ENCODE data around the gene TSPAN4. TPM values are rescaled to one million over a fixed set of nuclear protein-coding genes. Genes with fewer than 3 reads are reported as not detected.
A peak's percentile ranks its signal among the peaks of the same experiment; 100 is the strongest.

TSPAN4 gene
- total and polyA plus RNA-seq, 2 of the 13 experiments (the other 11 are each of a cell fraction or from before 2014, with no cell fraction given): 31.7 to 68.3 TPM

DNA sequence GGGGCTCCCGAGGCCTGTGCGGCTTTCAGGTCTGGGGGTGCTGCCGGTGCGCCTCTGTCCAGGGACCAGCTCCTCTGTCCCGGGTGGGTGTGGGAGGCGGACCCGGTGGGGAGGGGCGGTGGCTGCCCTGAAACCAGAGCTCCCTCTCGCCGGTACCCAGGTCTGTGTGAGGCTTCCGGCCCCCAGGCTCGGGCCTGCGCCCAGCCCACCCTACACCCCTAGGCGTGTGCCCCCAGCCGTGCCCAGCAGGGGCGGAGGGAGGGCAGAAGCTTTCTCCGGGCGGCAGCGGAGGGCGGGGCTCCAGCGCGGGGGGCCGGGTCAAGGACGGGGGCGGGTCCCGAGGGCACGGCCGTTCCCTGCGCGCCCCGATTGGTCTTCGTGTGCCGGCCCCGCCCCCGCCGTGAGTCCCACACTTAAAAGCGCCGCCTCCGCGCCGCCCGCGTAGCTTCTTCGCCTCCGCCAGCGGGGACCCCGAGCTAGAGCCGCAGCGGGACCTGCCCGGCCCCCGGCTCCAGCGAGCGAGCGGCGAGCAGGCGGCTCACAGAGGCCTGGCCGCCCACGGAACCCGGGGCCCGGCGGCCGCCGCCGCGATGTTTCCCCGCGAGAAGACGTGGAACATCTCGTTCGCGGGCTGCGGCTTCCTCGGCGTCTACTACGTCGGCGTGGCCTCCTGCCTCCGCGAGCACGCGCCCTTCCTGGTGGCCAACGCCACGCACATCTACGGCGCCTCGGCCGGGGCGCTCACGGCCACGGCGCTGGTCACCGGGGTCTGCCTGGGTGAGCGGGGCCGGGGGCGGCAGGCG lies 23.3 kb upstream of the TSPAN4 start (continued):
- TF ChIP-seq ZNF564 (CRISPR knock-in tag; IDR thresholded peaks at IDR 0.05) (no peak; the same call in 1 of the 2 replicates), ZNF264 (CRISPR knock-in tag; IDR thresholded peaks at IDR 0.05) (no peak), ZNF549 (CRISPR knock-in tag; IDR thresholded peaks at IDR 0.05) (no peak), HDAC1 (CRISPR knock-in tag; IDR thresholded peaks at IDR 0.05) (no peak; the same call in none of the 2 replicates), ZBTB44 (CRISPR knock-in tag; IDR thresholded peaks at IDR 0.05) (no peak), ZNF572 (CRISPR knock-in tag; IDR thresholded peaks at IDR 0.05) (no peak), NR1H2 (CRISPR knock-in tag; IDR thresholded peaks at IDR 0.05; ENCODE audit: borderline replicate concordance, low read depth) (no peak), LCORL (IDR thresholded peaks at IDR 0.05) (no peak), LCORL (CRISPR knock-in tag; IDR thresholded peaks at IDR 0.05) (peak; percentile 7; the same call in 1 of the 2 replicates), ZNF780A (CRISPR knock-in tag; IDR thresholded peaks at IDR 0.05) (no peak), ZBTB20 (CRISPR knock-in tag; IDR thresholded peaks at IDR 0.05; ENCODE audit: borderline replicate concordance, low read depth) (no peak), PREB (CRISPR knock-in tag; IDR thresholded peaks at IDR 0.05) (no peak), CEBPG (CRISPR knock-in tag; IDR thresholded peaks at IDR 0.05) (no peak), ZNF225 (CRISPR knock-in tag; IDR thresholded peaks at IDR 0.05) (no peak), ELF4 (CRISPR knock-in tag; IDR thresholded peaks at IDR 0.05; ENCODE audit: borderline replicate concordance) (no peak), CCDC6 (CRISPR knock-in tag; IDR thresholded peaks at IDR 0.05) (no peak; the same call in 1 of the 2 replicates), MLLT10 (CRISPR knock-in tag; IDR thresholded peaks at IDR 0.05) (no peak), ZNF224 (CRISPR knock-in tag; IDR thresholded peaks at IDR 0.05) (0 out of 2 replicates have a peak, but pooled peaks have one; percentile 11), KLF6 (CRISPR knock-in tag; IDR thresholded peaks at IDR 0.05) (no peak)
- TF ChIP-seq, protein P1, sequence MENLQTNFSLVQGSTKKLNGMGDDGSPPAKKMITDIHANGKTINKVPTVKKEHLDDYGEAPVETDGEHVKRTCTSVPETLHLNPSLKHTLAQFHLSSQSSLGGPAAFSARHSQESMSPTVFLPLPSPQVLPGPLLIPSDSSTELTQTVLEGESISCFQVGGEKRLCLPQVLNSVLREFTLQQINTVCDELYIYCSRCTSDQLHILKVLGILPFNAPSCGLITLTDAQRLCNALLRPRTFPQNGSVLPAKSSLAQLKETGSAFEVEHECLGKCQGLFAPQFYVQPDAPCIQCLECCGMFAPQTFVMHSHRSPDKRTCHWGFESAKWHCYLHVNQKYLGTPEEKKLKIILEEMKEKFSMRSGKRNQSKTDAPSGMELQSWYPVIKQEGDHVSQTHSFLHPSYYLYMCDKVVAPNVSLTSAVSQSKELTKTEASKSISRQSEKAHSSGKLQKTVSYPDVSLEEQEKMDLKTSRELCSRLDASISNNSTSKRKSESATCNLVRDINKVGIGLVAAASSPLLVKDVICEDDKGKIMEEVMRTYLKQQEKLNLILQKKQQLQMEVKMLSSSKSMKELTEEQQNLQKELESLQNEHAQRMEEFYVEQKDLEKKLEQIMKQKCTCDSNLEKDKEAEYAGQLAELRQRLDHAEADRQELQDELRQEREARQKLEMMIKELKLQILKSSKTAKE (CRISPR knock-in tag; IDR thresholded peaks at IDR 0.05; ENCODE audit: borderline replicate concordance): no peak
- TF ChIP-seq, protein P2, sequence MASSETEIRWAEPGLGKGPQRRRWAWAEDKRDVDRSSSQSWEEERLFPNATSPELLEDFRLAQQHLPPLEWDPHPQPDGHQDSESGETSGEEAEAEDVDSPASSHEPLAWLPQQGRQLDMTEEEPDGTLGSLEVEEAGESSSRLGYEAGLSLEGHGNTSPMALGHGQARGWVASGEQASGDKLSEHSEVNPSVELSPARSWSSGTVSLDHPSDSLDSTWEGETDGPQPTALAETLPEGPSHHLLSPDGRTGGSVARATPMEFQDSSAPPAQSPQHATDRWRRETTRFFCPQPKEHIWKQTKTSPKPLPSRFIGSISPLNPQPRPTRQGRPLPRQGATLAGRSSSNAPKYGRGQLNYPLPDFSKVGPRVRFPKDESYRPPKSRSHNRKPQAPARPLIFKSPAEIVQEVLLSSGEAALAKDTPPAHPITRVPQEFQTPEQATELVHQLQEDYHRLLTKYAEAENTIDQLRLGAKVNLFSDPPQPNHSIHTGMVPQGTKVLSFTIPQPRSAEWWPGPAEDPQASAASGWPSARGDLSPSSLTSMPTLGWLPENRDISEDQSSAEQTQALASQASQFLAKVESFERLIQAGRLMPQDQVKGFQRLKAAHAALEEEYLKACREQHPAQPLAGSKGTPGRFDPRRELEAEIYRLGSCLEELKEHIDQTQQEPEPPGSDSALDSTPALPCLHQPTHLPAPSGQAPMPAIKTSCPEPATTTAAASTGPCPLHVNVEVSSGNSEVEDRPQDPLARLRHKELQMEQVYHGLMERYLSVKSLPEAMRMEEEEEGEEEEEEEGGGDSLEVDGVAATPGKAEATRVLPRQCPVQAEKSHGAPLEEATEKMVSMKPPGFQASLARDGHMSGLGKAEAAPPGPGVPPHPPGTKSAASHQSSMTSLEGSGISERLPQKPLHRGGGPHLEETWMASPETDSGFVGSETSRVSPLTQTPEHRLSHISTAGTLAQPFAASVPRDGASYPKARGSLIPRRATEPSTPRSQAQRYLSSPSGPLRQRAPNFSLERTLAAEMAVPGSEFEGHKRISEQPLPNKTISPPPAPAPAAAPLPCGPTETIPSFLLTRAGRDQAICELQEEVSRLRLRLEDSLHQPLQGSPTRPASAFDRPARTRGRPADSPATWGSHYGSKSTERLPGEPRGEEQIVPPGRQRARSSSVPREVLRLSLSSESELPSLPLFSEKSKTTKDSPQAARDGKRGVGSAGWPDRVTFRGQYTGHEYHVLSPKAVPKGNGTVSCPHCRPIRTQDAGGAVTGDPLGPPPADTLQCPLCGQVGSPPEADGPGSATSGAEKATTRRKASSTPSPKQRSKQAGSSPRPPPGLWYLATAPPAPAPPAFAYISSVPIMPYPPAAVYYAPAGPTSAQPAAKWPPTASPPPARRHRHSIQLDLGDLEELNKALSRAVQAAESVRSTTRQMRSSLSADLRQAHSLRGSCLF (CRISPR knock-in tag; IDR thresholded peaks at IDR 0.05; ENCODE audit: borderline replicate concordance): no peak
